ENCODE data around the gene DND1.

DND1 gene

GRCh38 chr5:140622301-140622700, 51.1 kb downstream of the DND1 start:
- H3K4me3 ChIP-seq (ENCODE audit: low read length), result no peak overlapping the region
- DNase-seq (ENCODE audit: low read depth), result no peak
- TF ChIP-seq, protein P1, sequence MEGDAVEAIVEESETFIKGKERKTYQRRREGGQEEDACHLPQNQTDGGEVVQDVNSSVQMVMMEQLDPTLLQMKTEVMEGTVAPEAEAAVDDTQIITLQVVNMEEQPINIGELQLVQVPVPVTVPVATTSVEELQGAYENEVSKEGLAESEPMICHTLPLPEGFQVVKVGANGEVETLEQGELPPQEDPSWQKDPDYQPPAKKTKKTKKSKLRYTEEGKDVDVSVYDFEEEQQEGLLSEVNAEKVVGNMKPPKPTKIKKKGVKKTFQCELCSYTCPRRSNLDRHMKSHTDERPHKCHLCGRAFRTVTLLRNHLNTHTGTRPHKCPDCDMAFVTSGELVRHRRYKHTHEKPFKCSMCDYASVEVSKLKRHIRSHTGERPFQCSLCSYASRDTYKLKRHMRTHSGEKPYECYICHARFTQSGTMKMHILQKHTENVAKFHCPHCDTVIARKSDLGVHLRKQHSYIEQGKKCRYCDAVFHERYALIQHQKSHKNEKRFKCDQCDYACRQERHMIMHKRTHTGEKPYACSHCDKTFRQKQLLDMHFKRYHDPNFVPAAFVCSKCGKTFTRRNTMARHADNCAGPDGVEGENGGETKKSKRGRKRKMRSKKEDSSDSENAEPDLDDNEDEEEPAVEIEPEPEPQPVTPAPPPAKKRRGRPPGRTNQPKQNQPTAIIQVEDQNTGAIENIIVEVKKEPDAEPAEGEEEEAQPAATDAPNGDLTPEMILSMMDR (conservative IDR thresholded peaks at IDR 0.05; ENCODE audit: low read depth, low read length), result no peak

All from retinal pigment epithelial cell (primary cell).